ENCODE data around the gene FAM111A.
"Not testable (repeated sequence)": the region's sequence is repeated elsewhere in the genome, so short reads cannot be mapped to it uniquely, and the experiment has no call there.

FAM111A gene

GRCh38 chr11:59142530-59143507, at the start of gene FAM111A:
Gene FAM111A (plus strand): TSS chr11:59142856. CDS start chr11:59148873, 6,017 bp downstream.
- peak; percentile 93 for DNase-seq

- not testable (repeated sequence) for DNase-seq
These were observed 49.1 kb upstream of the FAM111A start for GRCh38 chr11:59093576-59093975.

- not testable (repeated sequence) for DNase-seq
These were observed 47.4 kb upstream of the FAM111A start for GRCh38 chr11:59095225-59095624.

- not testable (repeated sequence) for DNase-seq
These were observed 46.6 kb upstream of the FAM111A start for GRCh38 chr11:59095972-59096575.

- DNase-seq, result peak; percentile 63
These were observed 45.4 kb upstream of the FAM111A start for GRCh38 chr11:59097113-59097708.

- not testable (repeated sequence) for DNase-seq
These were observed 44.7 kb upstream of the FAM111A start for GRCh38 chr11:59097938-59098337.

GRCh38 chr11:59102259-59102765, 40.3 kb upstream of the FAM111A start:
- DNase-seq, result peak; percentile 80

- DNase-seq, result peak; percentile 94
These were observed 36.0 kb upstream of the FAM111A start, which contains the start of gene FAM111B for GRCh38 chr11:59106363-59107336. Gene FAM111B (plus strand): TSS chr11:59107237. CDS start chr11:59109626, 2,389 bp downstream.

- peak; percentile 41 for DNase-seq
These were observed 34.9 kb upstream of the FAM111A start for GRCh38 chr11:59107721-59108120.

GRCh38 chr11:59112494-59112893, 30.2 kb upstream of the FAM111A start:
- no peak for DNase-seq

GRCh38 chr11:59114344-59114743, 28.3 kb upstream of the FAM111A start:
- no peak for DNase-seq

GRCh38 chr11:59115553-59115952, 27.1 kb upstream of the FAM111A start:
- DNase-seq, result no peak

- no peak for DNase-seq
These were observed 24.9 kb upstream of the FAM111A start for GRCh38 chr11:59117774-59118173.

GRCh38 chr11:59119826-59120225, 22.8 kb upstream of the FAM111A start:
- DNase-seq, result no peak

GRCh38 chr11:59135648-59136461, 6.8 kb upstream of the FAM111A start:
- DNase-seq, result peak; percentile 87

- DNase-seq, result not testable (repeated sequence)
These were observed 6.1 kb upstream of the FAM111A start for GRCh38 chr11:59136551-59136950.

GRCh38 chr11:59137190-59137589, 5.5 kb upstream of the FAM111A start:
- no peak for DNase-seq

GRCh38 chr11:59138643-59139042, 4.0 kb upstream of the FAM111A start:
- DNase-seq, result no peak

GRCh38 chr11:59141191-59141590, 1.5 kb upstream of the FAM111A start:
- no peak for DNase-seq

GRCh38 chr11:59141673-59142460, 789 bp upstream of the FAM111A start:
- DNase-seq, result no peak

All from activated CD4-positive, alpha-beta T cell treated with anti-CD3 and anti-CD28 coated beads, Interleukin-10, Interleukin-2, amounts not matched to agents 100 ng/mL and 50 ng/mL, durations not matched to agents 16 hours and 8 hours (primary cell).